Heart right ventricle (tissue), 16 donors: ENCODE measurements around the gene ANKDD1A. TPM values are rescaled to one million over a fixed set of nuclear protein-coding genes. Genes with fewer than 3 reads are reported as not detected.

Experiments
- ATAC-seq, 8 donors: fragments of 200-7000 bp; cut with Tn5 transposase; one replicate each; pipeline ENCODE4 v1.9.1; 2020; ENCODE audit warnings: mild to moderate bottlenecking in 8 of 8, moderate library complexity in 8 of 8, moderate number of reproducible peaks in 1 of 8
- DNase-seq, 2 donors: peaks; one replicate each; pipeline ENCODE4 v3.0.0-alpha.2; 2020
- H3K27ac ChIP-seq, 10 donors: fragments of 200-600 bp; sonication (generic) in 2 of 10; one replicate each; pipeline versions ENCODE4 v1.5.0 to v1.8.0; 2020 to 2022; ENCODE audit warnings: mild to moderate bottlenecking in 3 of 10
- H3K27me3 ChIP-seq, 7 donors: fragments of 200-600 bp; one replicate each; pipeline ENCODE4 v1.8.0; 2021 to 2022; ENCODE audit warnings: mild to moderate bottlenecking in 2 of 7
- H3K36me3 ChIP-seq, 9 donors: fragments of 200-600 bp; sonication (generic) in 1 of 9; one replicate each; pipeline versions ENCODE4 v1.5.0 to v1.8.0; 2020 to 2022; ENCODE audit warnings: mild to moderate bottlenecking in 2 of 9
- H3K4me1 ChIP-seq, 9 donors: fragments of 200-600 bp; sonication (generic) in 1 of 9; one replicate each; pipeline versions ENCODE4 v1.5.0 to v1.8.0; 2020 to 2022; ENCODE audit warnings: mild to moderate bottlenecking in 4 of 9
- H3K4me3 ChIP-seq, 10 donors: fragments of 200-600 bp; sonication (generic) in 2 of 10; one replicate each; pipeline versions ENCODE4 v1.5.0 to v1.8.0; 2020 to 2022; ENCODE audit warnings: mild to moderate bottlenecking in 7 of 10, moderate library complexity in 2 of 10
- H3K9me3 ChIP-seq, 11 donors: fragments of 200-600 bp in 10 of 11; sonication (generic) in 2 of 11; one replicate each; pipeline versions ENCODE4 v1.5.0 to v1.8.0; 2013 to 2022; ENCODE audit warnings: mild to moderate bottlenecking in 2 of 11, control low read depth in 1 of 11, moderate library complexity in 1 of 11
- WGBS, 2 donors: extraction: QIAGEN DNeasy Blood & Tissue Kit; methylation state at CpG; one replicate each; pipeline ENCODE4 v1.1.7; 2013; ENCODE audit warnings: inconsistent platforms in 1 of 2; 5-methylcytosine and 5-hydroxymethylcytosine counted together
- intact Hi-C, 10 donors: fragments of 100-400 bp; cut with DNase I; formaldehyde crosslinking; loops; one replicate each; pipeline versions ENCODE4 v1.11.1 to v1.14.2; 2022
- polyA plus RNA-seq, 2 donors: library from polyadenylated mRNA; stranded (reverse); fragments of 200-250 nt; gene quantifications; one replicate each; pipeline ENCODE4 v1.2.3, GENCODE V29; 2013
- total RNA-seq, 10 donors: library from RNA; stranded (reverse); fragmentation: NEBNext Ultra II Directional in 3 of 10; extraction: Animal tissue kit (Norgen Biotek cat#: 25700) in 3 of 10; gene quantifications; one replicate each; pipeline versions ENCODE4 v1.2.1 to v1.2.4, GENCODE V29; 2021 to 2023
- TF ChIP-seq, protein P1 (sequence below), 9 donors: fragments of 200-600 bp; sonication (generic) in 2 of 9; IDR thresholded peaks; one replicate each; pipeline versions ENCODE4 v1.5.0 to v1.8.0; 2021 to 2022; ENCODE audit warnings: antibody characterized with exemption in 9 of 9, mild to moderate bottlenecking in 5 of 9, moderate library complexity in 1 of 9
- donor health status: Arrhythmogenic right ventricular cardiomyopathy.
- donor health status: ischemic (EF 13 %, LVEDD 7.1; RV severe dilation, severe dysfunction).
- donor health status: healthy with polysubstance abuse.
- donor health status: DM: no; HTN: yes; CAD: no.
- donor health status: DM: no; HTN: no; CAD: no.
- donor health status: ischemic (EF 25% LVEDD 6.9; RV normal size, moderate dysfunction).
- donor health status: ischemic (EF 25% LVEDD 5.7; RV mildly dilated, moderate dysfunction).
- donor health status: healthy.
- donor health status: DM: yes; HTN: yes; CAD: no.
- donor health status: Ischemic cardiomyopathy.
- donor health status: ischemic (EF 35%, LVEDD 5.7; RV mildly dilated, moderate dysfunction).
- donor health status: nonischemic (EF 11% LVEDD 7.7; RV severe dilation, severe dysfunction).
- donor health status: DM: yes; HTN: yes; CAD: no.
- donor health status: PGD.
- donor health status: ischemic (EF 29% LVEDD 5.4; RV normal size, mild dysfunction).
- donor health status: nonischemic (EF 23%, LVEDD 6.1; RV moderate dilation, normal function).

The ANKDD1A gene
- total and polyA plus RNA-seq, 12 donors = 0.70 to 1.9 (median 1.3) TPM

GRCh38 chr15:64960153-64960552 is 48.5 kb downstream of the ANKDD1A start:
- no peak overlapping the region for H3K4me3 ChIP-seq
- WGBS, 2 donors = 97 to 98% methylated on average over 6 of the region's 6 CpGs
- no peak for DNase-seq
- H3K27ac ChIP-seq = no peak overlapping the region
- H3K36me3 ChIP-seq = peaks cover 0 to 100% (median 61%) of the 10 kb centered on the region in 9 donors
- TF ChIP-seq, protein P1, sequence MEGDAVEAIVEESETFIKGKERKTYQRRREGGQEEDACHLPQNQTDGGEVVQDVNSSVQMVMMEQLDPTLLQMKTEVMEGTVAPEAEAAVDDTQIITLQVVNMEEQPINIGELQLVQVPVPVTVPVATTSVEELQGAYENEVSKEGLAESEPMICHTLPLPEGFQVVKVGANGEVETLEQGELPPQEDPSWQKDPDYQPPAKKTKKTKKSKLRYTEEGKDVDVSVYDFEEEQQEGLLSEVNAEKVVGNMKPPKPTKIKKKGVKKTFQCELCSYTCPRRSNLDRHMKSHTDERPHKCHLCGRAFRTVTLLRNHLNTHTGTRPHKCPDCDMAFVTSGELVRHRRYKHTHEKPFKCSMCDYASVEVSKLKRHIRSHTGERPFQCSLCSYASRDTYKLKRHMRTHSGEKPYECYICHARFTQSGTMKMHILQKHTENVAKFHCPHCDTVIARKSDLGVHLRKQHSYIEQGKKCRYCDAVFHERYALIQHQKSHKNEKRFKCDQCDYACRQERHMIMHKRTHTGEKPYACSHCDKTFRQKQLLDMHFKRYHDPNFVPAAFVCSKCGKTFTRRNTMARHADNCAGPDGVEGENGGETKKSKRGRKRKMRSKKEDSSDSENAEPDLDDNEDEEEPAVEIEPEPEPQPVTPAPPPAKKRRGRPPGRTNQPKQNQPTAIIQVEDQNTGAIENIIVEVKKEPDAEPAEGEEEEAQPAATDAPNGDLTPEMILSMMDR (IDR thresholded peaks at IDR 0.05) = no peak
- intact Hi-C loops = no loop called here
- H3K27me3 ChIP-seq = no peaks in the 10 kb centered on the region
- ATAC-seq = peak in 1 of 8 donors; percentile 29
- H3K9me3 ChIP-seq = no peaks in the 10 kb centered on the region
- H3K4me1 ChIP-seq = no peaks in the 10 kb centered on the region

DNA sequence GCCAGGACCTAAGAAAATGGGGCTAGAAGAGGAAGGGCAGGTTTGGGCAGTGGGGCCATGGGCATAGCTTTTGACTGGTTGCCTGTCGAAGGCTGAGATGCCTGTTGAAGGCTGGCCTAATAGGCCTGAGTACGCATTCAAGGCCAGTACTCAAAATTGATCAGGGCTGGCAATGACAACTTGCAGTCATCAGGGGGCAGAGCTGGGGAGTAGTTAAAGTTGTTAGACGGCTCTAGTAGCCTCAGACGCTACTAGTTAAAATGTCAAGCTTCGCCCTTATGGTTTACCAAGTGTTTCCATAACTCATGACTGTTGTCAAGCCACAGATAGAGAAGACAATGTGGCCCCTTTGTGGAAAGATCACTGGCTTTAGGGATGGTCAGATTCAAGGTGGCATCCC is 49.3 kb downstream of the ANKDD1A start:
- WGBS, 2 donors = 94 to 96% methylated on average over 5 of the region's 5 CpGs

GRCh38 chr15:64969401-64969800 is 57.7 kb downstream of the ANKDD1A start:
- TF ChIP-seq, protein P1 (IDR thresholded peaks at IDR 0.05) = no peak
- ATAC-seq = no peak
- H3K27me3 ChIP-seq = no peaks in the 10 kb centered on the region
- H3K36me3 ChIP-seq = peaks cover 0 to 100% (median 56%) of the 10 kb centered on the region in 9 donors
- no peak for DNase-seq
- 90 to 92% methylated on average over 1 of the region's 1 CpG for WGBS, 2 donors
- H3K4me3 ChIP-seq = no peak overlapping the region
- H3K4me1 ChIP-seq = no peaks in the 10 kb centered on the region
- no peaks in the 10 kb centered on the region for H3K9me3 ChIP-seq
- H3K27ac ChIP-seq = no peak overlapping the region
- intact Hi-C loops = no loop called here

More for the DNA sequence above, 49.3 kb downstream of the ANKDD1A start:
- no peaks in the 10 kb centered on the region for H3K27me3 ChIP-seq
- H3K4me1 ChIP-seq = no peaks in the 10 kb centered on the region
- no peaks in the 10 kb centered on the region for H3K9me3 ChIP-seq
- TF ChIP-seq, protein P1 (IDR thresholded peaks at IDR 0.05) = no peak
- no peak overlapping the region for H3K4me3 ChIP-seq
- intact Hi-C loops = no loop called here
- peaks cover 0 to 100% (median 65%) of the 10 kb centered on the region in 9 donors for H3K36me3 ChIP-seq
- no peak overlapping the region for H3K27ac ChIP-seq
- no peak for ATAC-seq
- no peak for DNase-seq

- 89 to 92% methylated on average over 7 of the region's 7 CpGs for WGBS, 2 donors
- H3K27me3 ChIP-seq = no peaks in the 10 kb centered on the region
- DNase-seq (no peak), ATAC-seq (no peak)
- intact Hi-C loops = no loop called here
- no peaks in the 10 kb centered on the region for H3K9me3 ChIP-seq
- H3K4me1 ChIP-seq = no peaks in the 10 kb centered on the region
- no peak overlapping the region for H3K4me3 ChIP-seq
- H3K36me3 ChIP-seq = peaks cover 0 to 100% (median 47%) of the 10 kb centered on the region in 9 donors
- H3K27ac ChIP-seq = no peak overlapping the region
- TF ChIP-seq, protein P1 (IDR thresholded peaks at IDR 0.05) = no peak
These were observed 59.0 kb downstream of the ANKDD1A start for GRCh38 chr15:64970698-64971097.
